BJ (cell line): Measurements from ENCODE around the gene MVB12B. TPM values are rescaled to one million over a fixed set of nuclear protein-coding genes. Genes with fewer than 3 reads are reported as not detected.

Experiments used
- CTCF ChIA-PET: fragments of 350-600 bp; formaldehyde crosslinking; extraction: SDS; loops from one replicate; lab custom pipeline; 2021; ENCODE audit warnings: antibody characterized with exemption, inconsistent platforms; lab: Yijun Ruan, JAX
- POLR2A ChIA-PET: fragments of 300-600 bp; sonication (Branson Sonifier 250); formaldehyde crosslinking; extraction: SDS; loops from one replicate; lab custom pipeline; 2021; ENCODE audit warnings: antibody characterized with exemption; lab: Charles Lee
- DNase-seq: peaks from one replicate; pipeline ENCODE4 v3.0.0-alpha.2; 2011; ENCODE audit warnings: low read depth
- H3K27me3 ChIP-seq: 2 replicates; pipeline ENCODE4 v1.6.0; 2011; ENCODE audit warnings: low read length; ENCODE audit not compliant: control insufficient read depth, insufficient read depth
- H3K36me3 ChIP-seq: 2 replicates; pipeline ENCODE4 v1.5.1; 2011; ENCODE audit warnings: low read length; ENCODE audit not compliant: control insufficient read depth, insufficient read depth
- H3K4me3 ChIP-seq: 2 replicates; pipeline ENCODE4 v1.5.1; 2011; ENCODE audit warnings: low read depth, mild to moderate bottlenecking, control low read depth, low read length
- polyA plus RNA-seq: library from polyadenylated mRNA; depleted of rRNA; stranded (reverse); fragments of >200 nt; gene quantifications from 2 replicates; pipeline ENCODE4 v1.2.3, GENCODE V29; 2011
- TF ChIP-seq, protein P1 (sequence below): IDR thresholded peaks from 2 replicates; pipeline ENCODE4 v1.5.1; 2011; ENCODE audit warnings: low read depth, mild to moderate bottlenecking, control low read depth, inconsistent platforms, low read length, moderate library complexity; ENCODE audit not compliant: insufficient read depth

Gene MVB12B
- polyA plus RNA-seq, 1 experiment = 2.7 TPM

DNA sequence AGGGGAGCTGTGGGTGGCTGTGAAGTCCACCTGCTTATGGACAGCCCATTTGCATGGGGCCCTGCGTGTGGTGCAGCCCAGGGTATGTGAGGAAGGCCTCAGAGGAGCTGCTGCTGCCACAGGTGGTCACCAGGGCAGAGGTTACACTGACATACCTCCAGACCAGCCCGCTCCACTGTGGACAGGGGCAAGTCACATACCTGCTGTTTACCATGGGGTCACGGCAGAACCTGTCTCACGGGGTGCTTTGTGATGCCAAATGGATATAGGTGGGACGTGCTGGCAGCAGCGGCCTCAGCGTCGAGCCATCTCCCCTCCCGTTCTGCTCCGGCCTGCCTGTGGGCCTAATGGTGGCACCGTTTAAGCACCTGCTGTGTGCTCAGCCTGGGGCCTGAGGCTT, 159.6 kb downstream of the MVB12B start:
- H3K27me3 ChIP-seq = no peaks in the 10 kb centered on the region
- ChIA-PET CTCF (no interaction called here), POLR2A (no interaction called here)
- H3K36me3 ChIP-seq = no peaks in the 10 kb centered on the region; the same call in 1 of the 2 replicates
- TF ChIP-seq, protein P1, sequence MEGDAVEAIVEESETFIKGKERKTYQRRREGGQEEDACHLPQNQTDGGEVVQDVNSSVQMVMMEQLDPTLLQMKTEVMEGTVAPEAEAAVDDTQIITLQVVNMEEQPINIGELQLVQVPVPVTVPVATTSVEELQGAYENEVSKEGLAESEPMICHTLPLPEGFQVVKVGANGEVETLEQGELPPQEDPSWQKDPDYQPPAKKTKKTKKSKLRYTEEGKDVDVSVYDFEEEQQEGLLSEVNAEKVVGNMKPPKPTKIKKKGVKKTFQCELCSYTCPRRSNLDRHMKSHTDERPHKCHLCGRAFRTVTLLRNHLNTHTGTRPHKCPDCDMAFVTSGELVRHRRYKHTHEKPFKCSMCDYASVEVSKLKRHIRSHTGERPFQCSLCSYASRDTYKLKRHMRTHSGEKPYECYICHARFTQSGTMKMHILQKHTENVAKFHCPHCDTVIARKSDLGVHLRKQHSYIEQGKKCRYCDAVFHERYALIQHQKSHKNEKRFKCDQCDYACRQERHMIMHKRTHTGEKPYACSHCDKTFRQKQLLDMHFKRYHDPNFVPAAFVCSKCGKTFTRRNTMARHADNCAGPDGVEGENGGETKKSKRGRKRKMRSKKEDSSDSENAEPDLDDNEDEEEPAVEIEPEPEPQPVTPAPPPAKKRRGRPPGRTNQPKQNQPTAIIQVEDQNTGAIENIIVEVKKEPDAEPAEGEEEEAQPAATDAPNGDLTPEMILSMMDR = no peak
- DNase-seq = no peak
- H3K4me3 ChIP-seq = no peak overlapping the region

DNA sequence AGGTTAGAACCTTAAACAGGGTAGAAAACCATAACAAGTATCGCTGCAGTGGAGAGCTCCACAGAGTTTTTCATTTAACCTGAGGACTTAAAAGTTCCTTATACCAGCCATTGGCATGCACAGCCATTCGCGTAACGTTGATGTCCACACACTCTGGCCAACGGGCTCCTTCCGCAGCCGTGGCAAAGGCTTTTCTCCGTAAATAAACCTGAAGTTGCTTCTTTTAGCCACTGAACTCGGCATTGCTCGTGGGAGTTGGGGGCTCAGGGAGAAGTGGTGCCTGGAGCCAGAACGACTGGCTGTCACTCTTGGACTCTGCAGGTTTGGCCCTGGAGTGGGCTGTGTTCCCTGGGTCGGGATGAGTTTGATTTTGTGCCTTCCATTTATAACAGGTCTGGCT, 161.2 kb downstream of the MVB12B start:
- no peaks in the 10 kb centered on the region; the same call in 1 of the 2 replicates for H3K36me3 ChIP-seq
- no peaks in the 10 kb centered on the region for H3K27me3 ChIP-seq
- TF ChIP-seq, protein P1 = no peak
- ChIA-PET POLR2A (no interaction called here), CTCF (no interaction called here)
- no peak overlapping the region for H3K4me3 ChIP-seq
- no peak for DNase-seq

DNA sequence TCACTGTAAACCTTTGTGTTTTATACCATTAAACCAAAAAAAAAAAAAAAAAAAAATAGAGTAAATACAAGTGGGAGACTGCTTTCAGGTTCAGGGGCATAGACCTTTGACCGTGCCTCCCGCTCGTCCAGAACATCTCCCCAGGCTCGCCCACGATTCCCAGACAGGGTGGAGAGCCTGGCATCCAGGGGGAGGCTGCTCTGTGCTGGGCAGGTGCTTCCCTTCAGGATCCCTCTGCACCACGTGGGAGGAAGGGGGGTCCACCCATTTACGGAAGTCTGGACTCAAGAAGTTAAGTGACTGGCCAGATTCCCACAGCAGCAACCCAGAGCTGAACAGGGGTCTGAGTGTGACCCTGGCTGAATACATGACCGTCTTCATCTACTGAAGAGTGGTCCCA, 161.7 kb downstream of the MVB12B start:
- Histone ChIP-seq H3K27me3 (no peaks in the 10 kb centered on the region), H3K4me3 (no peak overlapping the region), H3K36me3 (no peaks in the 10 kb centered on the region; the same call in 1 of the 2 replicates)
- CTCF ChIA-PET = interaction anchor here (0.9 kb wide), 1 partner anchor 90 kb away, joined by 3 read pairs; no protein-coding TSS in a partner anchor
- POLR2A ChIA-PET = no interaction called here
- no peak for DNase-seq
- TF ChIP-seq, protein P1 = no peak

DNA sequence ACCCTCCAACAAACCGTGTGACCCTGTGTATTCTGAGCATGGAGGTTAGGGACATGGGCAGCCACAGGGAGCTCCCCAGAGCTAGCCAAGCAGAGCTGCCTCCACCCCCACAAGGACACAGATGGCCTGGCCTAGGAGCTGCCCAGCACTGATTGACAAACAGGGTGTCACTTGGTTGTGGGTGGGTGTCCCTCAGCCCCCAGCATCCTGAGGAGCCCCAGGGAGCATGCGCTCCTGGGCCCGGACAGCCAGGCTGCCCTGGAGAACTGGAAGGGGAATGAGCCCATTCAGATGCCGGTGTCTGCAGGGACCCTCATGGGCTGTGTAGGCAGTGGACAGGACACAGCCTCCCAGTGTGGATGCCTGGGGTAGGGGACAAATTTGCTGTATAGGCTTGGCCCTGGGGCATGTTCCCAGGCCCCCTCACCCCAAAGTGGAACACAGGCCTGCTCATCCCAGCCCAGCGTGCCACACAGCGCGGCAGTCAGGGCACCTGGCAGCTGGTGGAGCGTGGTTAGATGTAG, 162.3 kb downstream of the MVB12B start:
- ChIA-PET POLR2A (no interaction called here), CTCF (interaction anchor here (0.9 to 3.4 kb wide), 2 partner anchors 12 to 90 kb away, joined by 3 to 39 read pairs; no protein-coding TSS in a partner anchor)
- Histone ChIP-seq H3K36me3 (no peaks in the 10 kb centered on the region; the same call in 1 of the 2 replicates), H3K27me3 (no peaks in the 10 kb centered on the region), H3K4me3 (no peak overlapping the region)
- TF ChIP-seq, protein P1 = no peak
- DNase-seq = no peak

DNA sequence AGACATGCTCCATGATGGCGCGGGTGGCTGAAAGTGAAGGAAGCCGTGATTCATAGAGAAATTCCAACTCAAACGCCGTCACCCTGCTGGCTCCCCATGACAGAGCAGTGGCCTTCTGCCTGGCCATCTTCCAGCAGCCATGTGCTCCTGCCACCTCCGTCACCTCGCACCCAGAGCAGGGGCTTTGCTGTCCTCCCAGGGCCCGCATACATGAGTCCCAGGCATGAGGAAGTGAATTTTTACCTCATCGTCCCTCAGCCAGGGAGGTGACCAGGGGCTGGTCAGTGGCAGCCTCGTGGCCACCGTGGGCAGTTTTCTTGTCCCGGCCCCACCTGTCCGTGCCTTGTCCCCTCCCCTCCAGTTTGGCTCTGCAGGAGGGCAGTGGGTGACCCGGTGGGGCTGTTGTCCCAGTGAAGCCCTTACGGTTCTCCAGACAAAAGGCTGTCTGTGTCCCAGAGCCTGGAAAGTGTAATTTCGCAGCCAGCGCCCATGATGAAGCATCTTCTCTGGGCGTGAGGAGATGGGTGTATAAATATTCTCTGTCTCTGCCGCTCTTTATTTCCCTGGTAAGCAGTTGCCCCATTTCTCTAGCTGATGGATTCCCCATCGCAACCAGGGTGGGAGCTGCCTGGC, 163.1 kb downstream of the MVB12B start:
- Histone ChIP-seq H3K4me3 (no peak overlapping the region), H3K36me3 (no peaks in the 10 kb centered on the region; the same call in 1 of the 2 replicates), H3K27me3 (no peaks in the 10 kb centered on the region)
- TF ChIP-seq, protein P1 = no peak
- ChIA-PET CTCF (interaction anchor here (1.5 to 4.0 kb wide), 8 partner anchors 8 to 187 kb away, joined by 5 to 44 read pairs (median 31); no protein-coding TSS in a partner anchor), POLR2A (no interaction called here)
- DNase-seq = no peak
